GM21447 (cell line): ENCODE results near the gene SIK1.
A peak's percentile ranks its signal among the peaks of the same experiment; 100 is the strongest.
"Not testable (repeated sequence)": the region's sequence is repeated elsewhere in the genome, so short reads cannot be mapped to it uniquely, and the experiment has no call there.

Experiments used
- ATAC-seq: cut with Tn5 transposase; IDR thresholded peaks from one replicate; pipeline ENCODE4 v1.9.1; 2021; ENCODE audit not compliant: unreplicated experiment

Gene SIK1

DNA sequence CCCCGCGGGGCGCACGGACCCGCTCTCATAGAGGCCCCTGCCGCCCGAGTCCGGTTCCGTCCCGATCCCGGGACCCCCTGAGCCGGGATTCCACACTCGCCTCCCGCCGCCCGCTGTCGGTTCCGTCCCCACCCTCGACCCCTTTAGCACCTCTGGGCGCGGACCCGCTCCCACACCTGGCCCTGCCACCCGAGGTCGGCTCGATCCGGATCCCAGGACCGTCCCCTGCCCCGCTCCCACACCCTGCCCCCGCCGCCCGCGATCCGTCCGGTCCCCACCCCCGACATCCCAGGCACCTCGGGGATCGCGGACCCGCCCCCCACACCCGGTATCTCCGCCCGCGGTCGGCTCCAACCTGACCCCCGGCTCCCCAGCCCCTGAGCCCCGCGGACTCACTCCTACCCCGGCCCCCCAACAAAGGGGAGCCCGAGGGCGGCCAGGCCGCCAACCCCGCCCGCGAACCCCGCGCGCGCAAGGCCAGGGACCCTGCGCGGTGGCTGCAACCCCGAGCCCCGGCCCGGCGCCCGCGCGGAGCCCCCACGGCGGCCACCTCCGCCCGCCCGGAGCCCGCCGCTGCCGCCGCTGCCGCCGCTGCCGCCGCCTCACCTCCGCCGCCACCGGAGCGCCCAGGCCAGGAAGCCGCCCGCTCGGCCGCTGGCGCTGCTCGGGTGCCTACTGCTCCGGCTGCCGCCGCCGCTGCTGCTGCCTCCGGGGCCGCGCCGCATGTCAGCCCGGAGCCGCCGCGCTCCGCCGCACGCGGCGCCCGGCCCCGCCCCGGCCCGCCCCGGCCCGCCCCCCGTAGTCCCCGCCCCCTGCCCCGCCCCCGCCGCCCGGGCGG is at the start of gene SIK1:
Gene SIK1, minus strand, starts transcription at position 728 of the 838 bp plus-strand sequence. CDS start 953 bp downstream, outside the sequence.
- peak; percentile 20 for ATAC-seq

- not testable (repeated sequence) for ATAC-seq
These were observed 44.8 kb upstream of the SIK1 start for GRCh38 chr21:43471597-43472242.

DNA sequence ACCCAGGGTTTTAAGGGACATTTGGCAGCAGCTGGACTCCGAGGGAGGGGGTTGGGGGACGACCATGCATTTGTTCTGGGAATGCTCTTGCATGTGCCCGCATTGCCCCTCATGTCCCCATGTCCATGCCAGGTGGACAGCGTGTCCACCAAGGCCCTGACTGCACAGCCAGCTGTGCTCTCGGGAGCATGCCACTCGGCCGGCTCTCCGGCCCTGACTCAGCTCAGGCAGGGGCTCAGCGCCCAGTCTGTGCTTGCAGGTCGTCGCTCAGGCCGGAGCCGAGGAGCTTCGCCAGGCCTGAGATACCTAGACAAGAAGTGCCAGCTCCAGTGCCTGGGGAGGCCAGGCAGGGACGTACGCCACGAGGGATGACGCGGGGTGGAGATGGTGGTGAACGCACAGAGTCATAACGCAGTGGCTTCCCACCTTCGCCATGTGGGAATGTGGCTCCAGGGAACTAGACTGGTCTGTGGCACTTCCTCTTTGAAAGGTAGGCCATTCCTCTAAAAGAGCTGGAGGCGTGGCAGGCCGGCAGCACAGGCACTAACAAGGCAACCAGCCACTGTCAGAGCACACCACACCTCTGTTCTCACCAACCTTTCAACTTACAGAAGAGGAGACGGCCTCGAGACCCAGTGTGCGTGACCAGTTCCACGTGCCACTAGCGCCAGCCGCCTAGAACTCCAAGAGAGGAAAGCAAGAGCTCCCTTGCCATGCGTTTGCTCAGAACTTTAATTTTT is 43.0 kb upstream of the SIK1 start:
- not testable (repeated sequence) for ATAC-seq

- no peak for ATAC-seq
These were observed 40.9 kb upstream of the SIK1 start for GRCh38 chr21:43467785-43468184.

- not testable (repeated sequence) for ATAC-seq
These were observed 38.2 kb upstream of the SIK1 start for GRCh38 chr21:43465159-43465558.

DNA sequence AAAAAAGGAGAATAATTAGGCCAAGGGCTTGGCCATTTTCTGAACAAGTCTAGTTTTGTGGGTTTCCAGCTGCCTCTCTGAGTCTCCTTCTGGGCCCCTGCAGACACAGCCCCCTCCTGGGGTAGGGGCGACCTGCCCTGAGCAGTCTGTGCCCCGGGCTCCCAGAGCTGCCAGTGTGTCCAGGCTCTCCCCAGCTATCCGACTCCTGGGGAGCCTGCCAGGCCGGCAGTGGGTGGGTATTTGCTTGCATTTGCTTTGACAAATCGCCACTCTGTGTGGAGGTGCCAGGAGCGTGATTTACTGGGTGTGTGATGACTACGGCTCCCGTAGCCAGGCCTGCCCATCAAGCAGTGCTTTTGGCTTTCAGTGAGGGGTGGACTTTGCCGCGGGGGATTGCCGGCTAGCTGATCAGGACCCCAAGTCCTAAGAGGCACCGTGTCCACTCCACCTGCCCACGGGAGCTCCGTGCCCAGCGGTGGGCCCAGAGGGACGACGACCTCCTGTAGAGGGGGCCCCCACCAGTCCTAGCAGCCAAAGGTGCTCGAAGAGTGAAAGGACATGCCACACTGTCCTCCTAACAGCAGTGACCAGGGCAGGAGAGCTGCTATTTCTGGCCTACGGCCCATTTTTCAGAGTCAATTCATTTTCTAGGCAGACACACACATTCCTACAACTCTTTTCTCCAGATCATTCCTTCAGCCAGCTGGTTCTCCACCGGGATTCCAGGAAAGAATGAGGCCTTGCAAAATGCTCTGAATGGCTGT is 36.7 kb upstream of the SIK1 start:
- ATAC-seq, result not testable (repeated sequence)

- not testable (repeated sequence) for ATAC-seq
These were observed 36.0 kb upstream of the SIK1 start for GRCh38 chr21:43462932-43463331.

DNA sequence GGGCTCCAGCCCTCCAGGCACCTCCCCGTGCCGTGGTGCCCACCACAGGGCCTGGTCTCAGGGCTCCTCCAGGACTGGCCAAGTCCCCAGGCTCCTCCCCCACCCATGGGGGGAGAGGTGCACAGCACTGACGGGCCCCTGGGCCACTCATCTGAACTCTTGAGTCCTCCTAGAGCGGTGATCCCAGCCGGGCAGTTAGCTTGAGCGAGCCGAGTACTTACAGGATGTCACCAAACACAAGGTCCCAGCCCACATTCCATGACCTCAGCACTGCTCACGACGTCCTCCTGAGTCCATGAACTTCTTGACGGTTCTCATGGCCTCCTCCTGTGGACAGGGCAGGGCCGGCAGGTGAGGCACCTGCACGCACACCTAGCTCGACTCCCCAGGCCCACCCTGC is 33.5 kb upstream of the SIK1 start:
- not testable (repeated sequence) for ATAC-seq

GRCh38 chr21:43458995-43459394 is 32.1 kb upstream of the SIK1 start:
- ATAC-seq, result not testable (repeated sequence)

- not testable (repeated sequence) for ATAC-seq
These were observed 29.8 kb upstream of the SIK1 start for GRCh38 chr21:43456616-43457314.

DNA sequence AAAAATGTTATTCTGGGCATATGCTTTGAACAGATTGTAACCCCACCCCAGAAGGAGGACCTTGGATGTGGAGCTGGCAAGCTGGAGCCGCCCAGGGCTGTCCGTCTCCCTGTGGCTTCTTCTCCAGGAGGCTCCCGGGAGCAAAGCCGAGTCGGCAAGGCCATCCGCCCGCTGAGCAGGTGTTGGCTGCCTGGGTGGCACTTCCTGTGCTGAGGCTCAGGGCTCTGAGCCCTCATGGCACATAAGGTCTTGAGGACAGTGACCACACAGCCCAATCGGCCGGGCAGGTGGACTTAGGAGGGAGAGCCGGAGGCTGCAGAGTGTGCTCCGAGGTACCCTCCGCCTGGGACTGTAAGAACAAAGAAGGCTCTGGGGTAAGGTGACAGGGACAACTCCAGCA is 28.8 kb upstream of the SIK1 start:
- not testable (repeated sequence) for ATAC-seq

DNA sequence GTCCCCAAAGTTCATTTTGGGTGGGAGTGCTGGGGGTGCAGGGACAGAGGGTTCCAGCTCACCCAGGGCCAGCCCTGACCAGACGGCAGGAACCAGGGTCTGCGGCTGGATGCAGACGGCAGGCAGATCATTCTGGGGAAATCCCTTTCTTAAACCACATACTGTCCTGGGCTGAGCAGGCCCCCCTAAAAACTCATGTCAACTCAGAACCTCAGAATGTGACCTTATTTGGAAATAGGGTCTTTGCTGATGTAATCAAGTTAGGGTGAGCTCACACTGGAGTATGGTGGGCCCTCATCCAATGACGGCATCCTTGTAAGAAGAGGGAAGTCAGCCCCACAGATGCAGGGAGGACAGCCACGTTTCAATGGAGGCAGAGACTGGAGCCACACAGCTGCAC is 27.2 kb upstream of the SIK1 start:
- ATAC-seq, result not testable (repeated sequence)

DNA sequence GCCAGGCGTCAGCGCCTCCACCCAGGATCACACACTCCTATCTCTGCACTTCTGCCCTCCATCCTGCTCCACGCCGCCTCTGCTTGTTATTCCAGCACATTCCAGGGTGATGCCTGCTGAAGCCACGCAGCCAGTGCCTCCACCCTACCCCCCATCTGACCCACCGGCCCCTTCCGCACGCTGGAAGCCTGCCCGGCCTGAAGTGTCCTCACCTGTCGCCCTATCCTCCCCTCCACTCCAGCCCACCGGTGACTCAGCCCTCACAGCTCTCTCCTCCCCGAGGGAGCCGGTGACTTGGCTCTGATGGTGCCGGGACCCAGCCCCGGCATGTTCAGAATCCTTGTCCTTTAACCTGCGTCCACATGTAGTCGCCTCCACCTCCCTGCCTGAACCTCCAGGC is 24.9 kb upstream of the SIK1 start:
- ATAC-seq, result not testable (repeated sequence)

GRCh38 chr21:43450287-43450686 is 23.4 kb upstream of the SIK1 start:
- not testable (repeated sequence) for ATAC-seq

- ATAC-seq, result not testable (repeated sequence)
These were observed 20.5 kb upstream of the SIK1 start for GRCh38 chr21:43447353-43447977.

DNA sequence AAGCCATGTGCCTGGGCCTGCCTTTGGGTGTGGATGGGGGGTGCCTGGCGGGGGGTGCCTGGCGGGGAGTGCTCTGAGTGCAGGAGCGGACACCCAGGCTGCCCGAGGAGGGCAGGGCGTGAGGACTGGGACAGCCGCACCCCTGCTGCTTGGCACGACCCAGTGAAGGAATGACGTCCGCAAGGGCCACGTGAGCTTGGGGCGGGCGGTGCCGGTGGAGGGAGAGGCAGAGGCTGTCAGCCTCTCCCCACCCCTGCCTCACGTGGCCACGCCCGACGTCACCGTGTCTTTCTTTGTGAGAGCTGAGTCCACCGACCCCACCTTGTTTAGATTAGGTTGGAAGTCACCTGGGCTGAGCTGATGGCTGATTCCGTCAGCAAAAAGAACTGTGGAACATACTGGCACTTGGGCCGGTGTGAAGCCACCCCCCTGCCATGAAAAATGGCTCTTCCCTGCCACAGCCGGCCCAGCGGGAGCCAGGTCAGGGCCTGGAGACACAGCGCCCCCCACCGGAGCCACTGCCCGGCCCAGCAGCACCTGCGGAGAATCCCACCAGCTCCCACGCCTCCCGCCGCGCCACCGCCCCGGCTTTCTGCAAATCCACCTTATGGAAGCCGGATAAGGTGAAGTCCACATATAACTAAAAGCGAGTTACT is 19.5 kb upstream of the SIK1 start:
- ATAC-seq, result not testable (repeated sequence)

DNA sequence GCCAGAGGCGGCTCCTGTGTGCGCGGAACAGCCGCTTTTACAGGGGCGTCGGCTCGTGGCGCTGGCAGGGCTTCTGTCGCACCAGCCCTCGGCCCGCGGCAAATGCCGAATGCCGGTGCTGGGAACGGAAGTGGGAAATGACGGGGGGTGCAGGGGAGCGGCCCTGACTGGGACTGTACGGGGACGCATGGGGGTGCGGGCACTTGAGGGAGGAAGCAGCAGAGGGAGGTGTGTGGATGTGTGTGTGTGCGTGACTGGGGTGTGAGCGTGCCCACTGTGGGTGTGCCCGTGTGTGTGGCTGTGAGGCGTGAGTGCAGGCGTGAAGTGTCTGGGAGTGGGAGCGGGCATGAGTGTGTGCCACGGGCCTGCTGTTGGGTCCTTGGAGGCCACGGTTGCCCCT is 17.6 kb upstream of the SIK1 start:
- ATAC-seq, result not testable (repeated sequence)

DNA sequence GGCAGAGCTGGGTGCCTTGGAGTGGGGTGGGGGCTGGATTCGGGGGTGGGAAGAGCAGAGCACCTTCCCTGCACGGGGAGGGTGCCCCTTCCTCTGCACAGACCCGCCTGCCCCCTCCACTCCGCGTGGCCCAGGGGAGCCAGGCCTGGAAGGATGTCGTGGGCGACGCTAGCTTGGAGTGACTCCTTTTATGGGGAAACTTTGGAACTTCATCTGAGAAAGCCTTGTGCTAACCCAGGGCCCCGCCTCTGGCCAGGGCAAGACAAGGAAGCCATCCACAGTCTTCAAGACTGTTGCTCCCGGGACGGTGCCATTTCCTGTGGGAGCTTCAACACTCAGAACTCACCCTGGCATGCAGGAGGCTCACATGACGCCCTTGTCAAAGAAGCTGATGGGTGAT is 15.6 kb upstream of the SIK1 start:
- not testable (repeated sequence) for ATAC-seq
